GM21381 (cell line): Measurements from ENCODE around the gene CT45A7.
"Not testable (repeated sequence)": the region's sequence is repeated elsewhere in the genome, so short reads cannot be mapped to it uniquely, and the experiment has no call there.

Source experiments
- ATAC-seq: cut with Tn5 transposase; IDR thresholded peaks from one replicate; pipeline ENCODE4 v1.9.1; 2021; ENCODE audit warnings: mild to moderate bottlenecking, moderate library complexity; ENCODE audit not compliant: unreplicated experiment

CT45A7 gene

GRCh38 chrX:135837180-135837579, at the start of gene CT45A7:
CT45A7 (minus strand) TSS chrX:135837280; CDS start chrX:135833533, 3,747 bp downstream.
- ATAC-seq: not testable (repeated sequence)

- not testable (repeated sequence) for ATAC-seq
Observed at GRCh38 chrX:135882741-135883140, 45.7 kb upstream of the CT45A7 start.

- ATAC-seq: not testable (repeated sequence)
Observed at GRCh38 chrX:135871712-135872111, 34.6 kb upstream of the CT45A7 start, which contains the start of gene CT45A9. CT45A9 (minus strand) TSS chrX:135871812; CDS start chrX:135868061, 3,751 bp downstream.

- ATAC-seq: not testable (repeated sequence)
Observed at GRCh38 chrX:135854438-135854837, 17.4 kb upstream of the CT45A7 start, which contains the start of gene CT45A8. CT45A8 (minus strand) TSS chrX:135854538; CDS start chrX:135850783, 3,755 bp downstream.

GRCh38 chrX:135819912-135820311, 17.2 kb downstream of the CT45A7 start, which contains the start of gene CT45A2:
CT45A2 (minus strand) TSS chrX:135820012; CDS start chrX:135816265, 3,747 bp downstream.
- ATAC-seq: not testable (repeated sequence)

- ATAC-seq: not testable (repeated sequence)
Observed at GRCh38 chrX:135802687-135803086, 34.4 kb downstream of the CT45A7 start, which contains the start of gene CT45A6. CT45A6 (minus strand) TSS chrX:135802787; CDS start chrX:135798993, 3,794 bp downstream.

GRCh38 chrX:135785403-135785802, 51.7 kb downstream of the CT45A7 start, which contains the start of gene CT45A5:
CT45A5 (minus strand) TSS chrX:135785503; CDS start chrX:135781729, 3,774 bp downstream.
- ATAC-seq: not testable (repeated sequence)
